Measurements from ENCODE around the gene USP44.

The USP44 gene

DNA sequence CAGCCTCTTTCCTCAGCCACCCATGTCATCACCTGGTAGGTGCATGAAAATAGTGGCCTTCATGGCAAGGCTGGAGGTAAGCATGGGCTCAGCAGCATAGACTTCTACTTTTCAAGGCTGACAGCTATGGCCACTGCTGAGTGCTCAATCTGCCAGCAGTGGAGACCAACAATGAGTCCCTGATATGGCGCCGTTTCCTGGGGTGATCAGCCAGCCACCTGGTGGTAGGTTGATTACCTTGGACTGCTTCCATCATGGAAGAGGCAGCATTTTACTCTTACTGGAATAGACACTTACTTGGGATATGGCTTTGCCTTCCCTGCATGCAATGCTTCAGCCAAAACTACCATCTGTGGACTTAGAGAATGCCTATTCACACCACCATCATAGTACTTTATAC lies 39.5 kb upstream of the USP44 start:
- Histone ChIP-seq H3K4me3 (ENCODE audit: low read length) (no peak overlapping the region), H3K4me2 (ENCODE audit: low read length) (no peak overlapping the region), H3K9me3 (ENCODE audit: control insufficient read depth, insufficient read depth, low read length) (no peaks in the 10 kb centered on the region), H3K4me1 (ENCODE audit: control insufficient read depth, low read length) (no peaks in the 10 kb centered on the region; the same call in 1 of the 2 replicates), H3K27ac (ENCODE audit: low read depth, low read length) (no peak overlapping the region), H3K9me2 (replicated peaks; ENCODE audit: control insufficient read depth, low read length) (no peaks in the 10 kb centered on the region), H3K27me3 (ENCODE audit: control insufficient read depth, low read length) (peaks cover 10% of the 10 kb centered on the region), H3K36me3 (ENCODE audit: control insufficient read depth, low read length) (no peaks in the 10 kb centered on the region), H3F3A (ENCODE audit: control insufficient read depth, insufficient read depth) (no peaks in the 10 kb centered on the region), H3K79me2 (ENCODE audit: control insufficient read depth, low read length) (no peaks in the 10 kb centered on the region), H4K20me1 (ENCODE audit: control insufficient read depth, insufficient read depth, low read depth, low read length) (no peaks in the 10 kb centered on the region)
- TF ChIP-seq CTCF (IDR thresholded peaks at IDR 0.05; ENCODE audit: low read depth, low read length, poor library complexity, severe bottlenecking) (no peak), EZH2phosphoT487 (IDR thresholded peaks at IDR 0.05; ENCODE audit: borderline replicate concordance, low read length) (no peak)

- Histone ChIP-seq H3K27me3 (ENCODE audit: control insufficient read depth, low read length) (peaks cover 4% of the 10 kb centered on the region), H4K20me1 (ENCODE audit: control insufficient read depth, insufficient read depth, low read depth, low read length) (no peaks in the 10 kb centered on the region), H3F3A (ENCODE audit: control insufficient read depth, insufficient read depth) (no peaks in the 10 kb centered on the region), H3K4me1 (ENCODE audit: control insufficient read depth, low read length) (no peaks in the 10 kb centered on the region), H3K4me2 (ENCODE audit: low read length) (no peak overlapping the region), H3K9me3 (ENCODE audit: control insufficient read depth, insufficient read depth, low read length) (no peaks in the 10 kb centered on the region), H3K9me2 (replicated peaks; ENCODE audit: control insufficient read depth, low read length) (no peaks in the 10 kb centered on the region), H3K79me2 (ENCODE audit: control insufficient read depth, low read length) (no peaks in the 10 kb centered on the region), H3K27ac (ENCODE audit: low read depth, low read length) (no peak overlapping the region), H3K4me3 (ENCODE audit: low read length) (no peak overlapping the region), H3K36me3 (ENCODE audit: control insufficient read depth, low read length) (no peaks in the 10 kb centered on the region)
- no peak for TF ChIP-seq CTCF (IDR thresholded peaks at IDR 0.05; ENCODE audit: low read depth, low read length, poor library complexity, severe bottlenecking)
Measured at GRCh38 chr12:95583933-95584332, 32.7 kb upstream of the USP44 start.

DNA sequence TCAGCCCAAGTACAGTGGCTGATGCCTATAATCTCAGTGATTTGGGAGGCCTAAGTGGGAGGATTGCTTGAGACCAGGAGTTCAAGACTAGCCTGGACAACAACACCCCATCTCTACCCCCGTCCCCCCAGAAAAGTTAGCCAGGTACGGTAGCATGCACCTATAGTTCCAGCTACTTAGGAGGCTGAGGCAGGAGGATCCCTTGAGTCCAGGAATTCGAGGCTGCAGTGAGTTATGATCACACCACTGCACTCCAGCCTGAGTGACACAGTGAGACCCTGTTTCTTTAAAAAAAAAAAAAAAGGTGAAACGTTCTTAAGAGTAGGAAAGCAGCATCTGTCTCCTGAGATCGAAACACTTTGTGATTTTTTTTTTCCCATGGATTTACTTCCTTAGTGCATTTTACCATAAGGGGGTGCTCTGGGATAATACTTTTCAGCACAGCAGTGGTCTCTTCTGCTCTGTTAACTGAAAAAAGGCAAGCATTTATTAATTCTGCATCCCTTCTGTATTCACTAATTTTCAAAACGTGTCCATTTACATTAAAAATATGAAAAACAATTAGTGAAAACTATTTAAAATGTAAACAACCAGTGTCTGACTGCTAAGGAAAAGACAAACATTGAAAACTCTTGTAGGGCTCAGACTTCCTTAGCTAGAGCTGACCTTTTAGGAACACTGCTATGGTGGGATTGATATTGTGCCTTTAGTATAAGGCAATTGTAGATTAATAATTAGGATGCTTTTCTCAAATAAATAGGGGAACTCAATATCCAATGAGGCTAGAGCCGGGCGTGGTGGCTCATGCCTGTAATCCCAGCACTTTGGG lies 31.2 kb upstream of the USP44 start:
- H4K20me1 ChIP-seq (ENCODE audit: control insufficient read depth, insufficient read depth, low read depth, low read length), result no peaks in the 10 kb centered on the region
- no peaks in the 10 kb centered on the region for H3K79me2 ChIP-seq (ENCODE audit: control insufficient read depth, low read length)
- H3K9me2 ChIP-seq (replicated peaks; ENCODE audit: control insufficient read depth, low read length), result no peaks in the 10 kb centered on the region
- no peak overlapping the region for H3K4me3 ChIP-seq (ENCODE audit: low read length)
- no peak overlapping the region for H3K4me2 ChIP-seq (ENCODE audit: low read length)
- TF ChIP-seq EZH2phosphoT487 (IDR thresholded peaks at IDR 0.05; ENCODE audit: borderline replicate concordance, low read length), result no peak
- TF ChIP-seq CTCF (IDR thresholded peaks at IDR 0.05; ENCODE audit: low read depth, low read length, poor library complexity, severe bottlenecking), result peak; percentile 27
- H3K36me3 ChIP-seq (ENCODE audit: control insufficient read depth, low read length), result no peaks in the 10 kb centered on the region
- H3K27ac ChIP-seq (ENCODE audit: low read depth, low read length), result no peak overlapping the region
- H3K4me1 ChIP-seq (ENCODE audit: control insufficient read depth, low read length), result no peaks in the 10 kb centered on the region
- no peaks in the 10 kb centered on the region for H3F3A ChIP-seq (ENCODE audit: control insufficient read depth, insufficient read depth)
- no peaks in the 10 kb centered on the region for H3K9me3 ChIP-seq (ENCODE audit: control insufficient read depth, insufficient read depth, low read length)
- no peaks in the 10 kb centered on the region for H3K27me3 ChIP-seq (ENCODE audit: control insufficient read depth, low read length)
